ENCODE results near the gene SLC45A2.
"Not testable (repeated sequence)": the region's sequence is repeated elsewhere in the genome, so short reads cannot be mapped to it uniquely, and the experiment has no call there.

SLC45A2 gene

GRCh38 chr5:34017254-34017653, 32.8 kb upstream of the SLC45A2 start:
- no peak overlapping the region for H3K4me3 ChIP-seq (ENCODE audit: insufficient read depth, low read depth, low read length, poor library complexity, severe bottlenecking)
- H3K4me1 ChIP-seq (ENCODE audit: control insufficient read depth, insufficient read depth, low read length, poor library complexity, severe bottlenecking): peaks cover 5% of the 10 kb centered on the region
- no peak overlapping the region for H3K27ac ChIP-seq (ENCODE audit: insufficient read depth, low read length, poor library complexity, severe bottlenecking)
- H3K27me3 ChIP-seq (replicated peaks; ENCODE audit: control insufficient read depth, insufficient read depth, low read length, poor library complexity, severe bottlenecking): no peaks in the 10 kb centered on the region
- no peak for DNase-seq
- H3K36me3 ChIP-seq (ENCODE audit: control insufficient read depth, insufficient read depth, low read length): peaks cover 5% of the 10 kb centered on the region
- no peaks in the 10 kb centered on the region for H3K9me3 ChIP-seq (ENCODE audit: control insufficient read depth, low read length)

- DNase-seq: no peak
- H3K27ac ChIP-seq (ENCODE audit: insufficient read depth, low read length, poor library complexity, severe bottlenecking): no peak overlapping the region
- H3K36me3 ChIP-seq (ENCODE audit: control insufficient read depth, insufficient read depth, low read length): peaks cover 5% of the 10 kb centered on the region
- peaks cover under 1% of the 10 kb centered on the region for H3K4me1 ChIP-seq (ENCODE audit: control insufficient read depth, insufficient read depth, low read length, poor library complexity, severe bottlenecking)
- H3K4me3 ChIP-seq (ENCODE audit: insufficient read depth, low read depth, low read length, poor library complexity, severe bottlenecking): no peak overlapping the region
- no peaks in the 10 kb centered on the region for H3K27me3 ChIP-seq (replicated peaks; ENCODE audit: control insufficient read depth, insufficient read depth, low read length, poor library complexity, severe bottlenecking)
- H3K9me3 ChIP-seq (ENCODE audit: control insufficient read depth, low read length): no peaks in the 10 kb centered on the region
Measured at GRCh38 chr5:34016750-34017149, 32.3 kb upstream of the SLC45A2 start.

GRCh38 chr5:34016222-34016621, 31.7 kb upstream of the SLC45A2 start:
- DNase-seq: no peak
- Histone ChIP-seq H3K9me3 (ENCODE audit: control insufficient read depth, low read length) (no peaks in the 10 kb centered on the region), H3K4me1 (ENCODE audit: control insufficient read depth, insufficient read depth, low read length, poor library complexity, severe bottlenecking) (no peaks in the 10 kb centered on the region), H3K4me3 (ENCODE audit: insufficient read depth, low read depth, low read length, poor library complexity, severe bottlenecking) (no peak overlapping the region), H3K27ac (ENCODE audit: insufficient read depth, low read length, poor library complexity, severe bottlenecking) (no peak overlapping the region), H3K36me3 (ENCODE audit: control insufficient read depth, insufficient read depth, low read length) (peaks cover 5% of the 10 kb centered on the region), H3K27me3 (replicated peaks; ENCODE audit: control insufficient read depth, insufficient read depth, low read length, poor library complexity, severe bottlenecking) (no peaks in the 10 kb centered on the region)

- Histone ChIP-seq H3K27me3 (replicated peaks; ENCODE audit: control insufficient read depth, insufficient read depth, low read length, poor library complexity, severe bottlenecking) (no peaks in the 10 kb centered on the region), H3K4me3 (ENCODE audit: insufficient read depth, low read depth, low read length, poor library complexity, severe bottlenecking) (no peak overlapping the region), H3K36me3 (ENCODE audit: control insufficient read depth, insufficient read depth, low read length) (peaks cover 5% of the 10 kb centered on the region), H3K4me1 (ENCODE audit: control insufficient read depth, insufficient read depth, low read length, poor library complexity, severe bottlenecking) (no peaks in the 10 kb centered on the region), H3K27ac (ENCODE audit: insufficient read depth, low read length, poor library complexity, severe bottlenecking) (no peak overlapping the region), H3K9me3 (ENCODE audit: control insufficient read depth, low read length) (no peaks in the 10 kb centered on the region)
- DNase-seq: no peak
Measured at GRCh38 chr5:34015120-34015822, 30.8 kb upstream of the SLC45A2 start.

DNA sequence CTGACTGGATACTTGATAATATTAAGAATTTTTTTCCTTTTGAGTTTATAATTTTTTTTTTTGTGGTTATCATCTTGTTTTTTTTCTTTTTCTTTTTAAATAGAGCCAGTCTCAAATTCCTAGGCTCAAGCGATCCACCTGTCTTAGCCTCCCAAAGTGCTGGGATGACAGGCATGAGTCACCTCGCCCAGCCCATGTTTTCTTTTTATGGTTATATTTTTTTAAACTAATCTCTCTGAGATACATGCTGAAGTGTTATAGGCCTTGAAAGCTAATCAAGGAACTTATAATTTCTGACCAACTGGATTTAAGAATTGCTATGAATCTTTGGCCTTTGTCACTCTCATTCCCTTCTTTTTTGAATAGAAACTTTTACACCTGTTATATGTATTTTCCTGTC, 30.1 kb upstream of the SLC45A2 start:
- Histone ChIP-seq H3K4me1 (ENCODE audit: control insufficient read depth, insufficient read depth, low read length, poor library complexity, severe bottlenecking) (no peaks in the 10 kb centered on the region), H3K36me3 (ENCODE audit: control insufficient read depth, insufficient read depth, low read length) (peaks cover under 1% of the 10 kb centered on the region), H3K27me3 (replicated peaks; ENCODE audit: control insufficient read depth, insufficient read depth, low read length, poor library complexity, severe bottlenecking) (no peaks in the 10 kb centered on the region), H3K9me3 (ENCODE audit: control insufficient read depth, low read length) (no peaks in the 10 kb centered on the region), H3K27ac (ENCODE audit: insufficient read depth, low read length, poor library complexity, severe bottlenecking) (no peak overlapping the region), H3K4me3 (ENCODE audit: insufficient read depth, low read depth, low read length, poor library complexity, severe bottlenecking) (no peak overlapping the region)
- DNase-seq: no peak

DNA sequence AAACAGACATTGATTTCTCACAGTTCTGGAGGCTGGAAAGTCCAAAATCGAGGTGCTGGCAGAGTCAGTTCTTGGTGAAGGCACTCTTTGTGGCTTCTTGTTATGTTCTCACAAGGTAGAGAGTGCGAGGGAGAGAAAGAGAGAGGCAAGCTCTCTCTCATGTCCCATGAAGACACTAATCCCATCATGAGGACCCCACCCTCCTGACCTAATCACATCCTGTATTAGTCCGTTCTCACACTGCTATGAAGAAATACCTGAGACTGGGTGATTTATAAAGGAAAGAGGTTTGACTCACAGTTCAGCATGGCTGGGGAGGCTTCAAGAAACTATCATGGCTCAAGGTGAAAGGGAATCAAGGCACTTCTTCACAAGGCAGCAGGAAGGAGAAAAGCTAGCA, 29.1 kb upstream of the SLC45A2 start:
- no peak overlapping the region for H3K27ac ChIP-seq (ENCODE audit: insufficient read depth, low read length, poor library complexity, severe bottlenecking)

DNA sequence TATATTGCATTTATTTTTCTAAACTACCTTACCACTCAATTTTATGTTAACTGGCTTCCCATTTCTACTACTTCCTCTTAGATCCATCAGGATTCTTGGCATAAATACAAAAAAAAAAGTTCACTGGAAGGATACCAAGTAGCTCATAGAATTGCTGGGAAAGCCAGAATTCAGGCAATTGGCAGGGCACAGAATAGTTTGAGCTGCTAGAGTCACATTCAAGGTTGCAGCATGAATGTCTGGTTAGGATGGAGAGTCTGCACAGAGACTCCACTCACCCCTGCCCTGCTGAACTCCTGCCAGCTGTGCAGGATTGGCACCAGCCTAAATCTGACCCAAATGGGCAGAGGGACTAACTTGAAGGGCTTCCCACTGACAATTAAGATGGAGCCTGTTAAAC, 28.3 kb upstream of the SLC45A2 start:
- H3K27ac ChIP-seq (ENCODE audit: insufficient read depth, low read length, poor library complexity, severe bottlenecking): no peak overlapping the region
- peaks cover 9% of the 10 kb centered on the region for H3K4me1 ChIP-seq (ENCODE audit: control insufficient read depth, insufficient read depth, low read length, poor library complexity, severe bottlenecking)
- no peaks in the 10 kb centered on the region for H3K36me3 ChIP-seq (ENCODE audit: control insufficient read depth, insufficient read depth, low read length)
- DNase-seq: no peak
- no peaks in the 10 kb centered on the region for H3K27me3 ChIP-seq (replicated peaks; ENCODE audit: control insufficient read depth, insufficient read depth, low read length, poor library complexity, severe bottlenecking)
- no peak overlapping the region for H3K4me3 ChIP-seq (ENCODE audit: insufficient read depth, low read depth, low read length, poor library complexity, severe bottlenecking)
- no peaks in the 10 kb centered on the region for H3K9me3 ChIP-seq (ENCODE audit: control insufficient read depth, low read length)

More for the DNA sequence above, 29.1 kb upstream of the SLC45A2 start:
- Histone ChIP-seq H3K4me3 (ENCODE audit: insufficient read depth, low read depth, low read length, poor library complexity, severe bottlenecking) (no peak overlapping the region), H3K4me1 (ENCODE audit: control insufficient read depth, insufficient read depth, low read length, poor library complexity, severe bottlenecking) (peaks cover 7% of the 10 kb centered on the region), H3K36me3 (ENCODE audit: control insufficient read depth, insufficient read depth, low read length) (no peaks in the 10 kb centered on the region), H3K9me3 (ENCODE audit: control insufficient read depth, low read length) (no peaks in the 10 kb centered on the region), H3K27me3 (replicated peaks; ENCODE audit: control insufficient read depth, insufficient read depth, low read length, poor library complexity, severe bottlenecking) (no peaks in the 10 kb centered on the region)
- DNase-seq: no peak

DNA sequence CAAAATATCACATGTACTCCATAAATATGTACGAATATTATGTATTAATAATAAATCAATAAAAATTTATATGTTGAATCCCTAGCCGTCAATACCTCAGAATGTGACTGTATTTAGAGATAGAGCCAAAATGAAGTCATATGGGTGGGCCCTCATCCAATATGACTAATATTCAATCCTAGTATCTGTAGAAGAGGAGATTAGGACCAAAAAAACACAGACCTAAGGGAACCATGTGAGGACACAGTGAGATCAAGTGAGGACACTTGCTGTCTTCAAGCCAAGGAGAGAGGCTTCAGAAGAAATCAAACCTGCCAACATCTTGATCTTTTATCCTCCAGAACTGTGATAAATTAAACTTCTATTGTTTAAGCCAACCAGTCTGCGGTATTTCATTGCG, 27.0 kb upstream of the SLC45A2 start:
- Histone ChIP-seq H3K36me3 (ENCODE audit: control insufficient read depth, insufficient read depth, low read length) (no peaks in the 10 kb centered on the region), H3K4me1 (ENCODE audit: control insufficient read depth, insufficient read depth, low read length, poor library complexity, severe bottlenecking) (peaks cover 9% of the 10 kb centered on the region), H3K9me3 (ENCODE audit: control insufficient read depth, low read length) (no peaks in the 10 kb centered on the region), H3K27me3 (replicated peaks; ENCODE audit: control insufficient read depth, insufficient read depth, low read length, poor library complexity, severe bottlenecking) (no peaks in the 10 kb centered on the region), H3K27ac (ENCODE audit: insufficient read depth, low read length, poor library complexity, severe bottlenecking) (no peak overlapping the region), H3K4me3 (ENCODE audit: insufficient read depth, low read depth, low read length, poor library complexity, severe bottlenecking) (no peak overlapping the region)
- no peak for DNase-seq

DNA sequence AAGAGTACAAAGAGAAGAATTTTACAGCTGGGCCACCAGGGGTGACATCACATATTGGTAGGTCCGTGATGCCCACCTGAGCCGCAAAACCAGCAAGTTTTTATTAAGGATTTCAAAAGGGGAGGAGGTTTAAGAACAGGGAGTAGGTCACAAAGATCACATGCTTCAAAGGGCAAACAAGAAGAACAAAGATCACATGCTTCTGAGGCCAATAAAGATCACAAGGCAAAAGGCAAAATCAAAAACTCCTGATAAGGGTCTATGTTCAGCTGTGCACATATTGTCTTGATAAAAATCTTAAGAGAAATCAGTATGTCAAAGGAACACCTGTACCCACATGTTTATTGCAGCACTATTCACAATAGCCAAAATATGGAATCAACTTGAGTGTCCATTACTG, 25.7 kb upstream of the SLC45A2 start:
- not testable (repeated sequence) for H3K4me1 ChIP-seq (ENCODE audit: control insufficient read depth, insufficient read depth, low read length, poor library complexity, severe bottlenecking); H3K27me3 ChIP-seq (replicated peaks; ENCODE audit: control insufficient read depth, insufficient read depth, low read length, poor library complexity, severe bottlenecking); H3K36me3 ChIP-seq (ENCODE audit: control insufficient read depth, insufficient read depth, low read length); H3K27ac ChIP-seq (ENCODE audit: insufficient read depth, low read length, poor library complexity, severe bottlenecking); H3K4me3 ChIP-seq (ENCODE audit: insufficient read depth, low read depth, low read length, poor library complexity, severe bottlenecking); H3K9me3 ChIP-seq (ENCODE audit: control insufficient read depth, low read length); DNase-seq

GRCh38 chr5:34009610-34010009, 25.1 kb upstream of the SLC45A2 start:
- no peak overlapping the region for H3K4me3 ChIP-seq (ENCODE audit: insufficient read depth, low read depth, low read length, poor library complexity, severe bottlenecking)
- H3K36me3 ChIP-seq (ENCODE audit: control insufficient read depth, insufficient read depth, low read length): no peaks in the 10 kb centered on the region
- DNase-seq: no peak
- H3K4me1 ChIP-seq (ENCODE audit: control insufficient read depth, insufficient read depth, low read length, poor library complexity, severe bottlenecking): peaks cover 9% of the 10 kb centered on the region
- no peaks in the 10 kb centered on the region for H3K9me3 ChIP-seq (ENCODE audit: control insufficient read depth, low read length)
- H3K27me3 ChIP-seq (replicated peaks; ENCODE audit: control insufficient read depth, insufficient read depth, low read length, poor library complexity, severe bottlenecking): no peaks in the 10 kb centered on the region
- no peak overlapping the region for H3K27ac ChIP-seq (ENCODE audit: insufficient read depth, low read length, poor library complexity, severe bottlenecking)
